ENCODE measurements around the gene VEGFA.

Gene VEGFA

GRCh38 chr6:43725643-43726580, 44.1 kb upstream of the VEGFA start:
- TF ChIP-seq CTCF (conservative IDR thresholded peaks at IDR 0.05) = no peak
- no peak for TF ChIP-seq ZFX (IDR thresholded peaks at IDR 0.05)
- H3K27ac ChIP-seq = no peak overlapping the region

- no peak overlapping the region for H3K27ac ChIP-seq
- TF ChIP-seq CTCF (conservative IDR thresholded peaks at IDR 0.05) (no peak), ZFX (IDR thresholded peaks at IDR 0.05) (no peak)
Measured at GRCh38 chr6:43727634-43728033, 42.4 kb upstream of the VEGFA start.

- no peak for TF ChIP-seq ZFX (IDR thresholded peaks at IDR 0.05)
- no peak for TF ChIP-seq CTCF (conservative IDR thresholded peaks at IDR 0.05)
- H3K27ac ChIP-seq = no peak overlapping the region
Measured at GRCh38 chr6:43728586-43728985, 41.4 kb upstream of the VEGFA start.

GRCh38 chr6:43729537-43729936, 40.5 kb upstream of the VEGFA start:
- TF ChIP-seq CTCF (conservative IDR thresholded peaks at IDR 0.05) = no peak
- no peak overlapping the region for H3K27ac ChIP-seq

- H3K27ac ChIP-seq = no peak overlapping the region
Measured at GRCh38 chr6:43730634-43731033, 39.4 kb upstream of the VEGFA start.

DNA sequence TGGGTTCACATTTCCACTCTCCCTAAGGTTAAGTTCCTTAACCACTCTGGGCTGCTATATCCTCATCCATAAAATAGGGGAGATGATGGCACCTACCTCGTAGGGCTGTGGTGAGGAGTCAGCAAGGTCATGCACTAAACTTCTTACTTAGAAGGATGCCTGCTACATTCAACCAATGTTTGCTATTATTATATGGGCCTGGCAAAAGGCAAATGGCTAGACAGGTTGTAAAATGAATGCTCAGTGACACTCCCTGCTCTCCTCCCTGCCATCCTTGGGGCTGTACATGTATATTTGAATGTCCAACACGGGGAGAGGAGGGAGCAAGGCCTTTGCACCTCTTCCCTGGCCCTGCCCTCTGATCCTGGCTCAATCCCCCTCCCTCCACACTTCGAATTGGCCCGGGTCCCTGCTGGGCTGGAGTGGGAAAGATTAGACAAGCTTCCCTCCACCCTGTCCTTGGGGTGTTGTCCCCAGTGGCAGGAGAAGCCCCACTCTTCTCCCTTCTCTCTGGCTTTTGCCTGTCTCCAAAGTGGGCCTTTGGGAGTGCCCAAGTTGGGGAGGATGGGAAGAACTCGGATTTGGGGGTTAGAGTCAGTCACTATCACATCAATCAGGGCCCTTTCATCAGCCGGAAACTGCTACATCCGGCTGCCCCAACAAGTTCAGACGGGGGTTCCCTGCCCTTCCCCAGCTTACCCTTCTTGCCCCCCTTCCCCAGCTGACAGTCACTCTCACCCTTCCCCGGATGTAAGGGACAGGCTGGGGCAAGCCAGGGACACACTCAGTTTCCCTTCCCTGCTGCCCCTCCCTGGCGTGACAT, 36.3 kb upstream of the VEGFA start:
- H3K27ac ChIP-seq = no peak overlapping the region
- TF ChIP-seq CTCF (conservative IDR thresholded peaks at IDR 0.05) (no peak), ZFX (IDR thresholded peaks at IDR 0.05) (no peak)

More at GRCh38 chr6:43730634-43731033, 39.4 kb upstream of the VEGFA start:
- TF ChIP-seq ZFX (IDR thresholded peaks at IDR 0.05) (no peak), CTCF (conservative IDR thresholded peaks at IDR 0.05) (no peak)

DNA sequence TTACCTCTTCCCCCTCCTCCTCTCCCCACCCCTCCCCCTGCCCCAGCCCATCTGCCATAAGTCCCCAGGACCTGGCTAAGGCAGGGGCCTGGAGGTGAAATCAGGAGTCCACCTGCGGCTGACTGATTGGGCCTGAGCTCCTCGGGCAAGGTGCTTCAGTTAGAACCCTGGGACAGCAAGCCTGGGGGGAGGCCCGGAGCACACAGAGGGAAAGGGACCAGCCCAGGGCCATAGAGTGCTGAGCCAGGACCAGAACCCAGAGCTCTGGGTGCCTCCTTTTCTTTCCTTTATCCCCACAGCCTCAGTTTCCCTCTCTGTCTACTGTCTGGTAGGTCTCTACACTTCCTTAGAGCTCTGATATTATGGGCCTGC, 35.7 kb upstream of the VEGFA start:
- TF ChIP-seq CTCF (conservative IDR thresholded peaks at IDR 0.05) (no peak), ZFX (IDR thresholded peaks at IDR 0.05) (no peak)
- H3K27ac ChIP-seq = no peak overlapping the region
